Bladder microvascular endothelial cell (primary cell): Measurements from ENCODE around the gene SCAF8. TPM values are rescaled to one million over a fixed set of nuclear protein-coding genes. Genes with fewer than 3 reads are reported as not detected.

Experiments
- total RNA-seq: library from RNA; depleted of rRNA; stranded (reverse); fragments of >200 nt; gene quantifications from 2 replicates; pipeline ENCODE4 v1.2.3, GENCODE V29; 2014

Gene SCAF8, protein sequence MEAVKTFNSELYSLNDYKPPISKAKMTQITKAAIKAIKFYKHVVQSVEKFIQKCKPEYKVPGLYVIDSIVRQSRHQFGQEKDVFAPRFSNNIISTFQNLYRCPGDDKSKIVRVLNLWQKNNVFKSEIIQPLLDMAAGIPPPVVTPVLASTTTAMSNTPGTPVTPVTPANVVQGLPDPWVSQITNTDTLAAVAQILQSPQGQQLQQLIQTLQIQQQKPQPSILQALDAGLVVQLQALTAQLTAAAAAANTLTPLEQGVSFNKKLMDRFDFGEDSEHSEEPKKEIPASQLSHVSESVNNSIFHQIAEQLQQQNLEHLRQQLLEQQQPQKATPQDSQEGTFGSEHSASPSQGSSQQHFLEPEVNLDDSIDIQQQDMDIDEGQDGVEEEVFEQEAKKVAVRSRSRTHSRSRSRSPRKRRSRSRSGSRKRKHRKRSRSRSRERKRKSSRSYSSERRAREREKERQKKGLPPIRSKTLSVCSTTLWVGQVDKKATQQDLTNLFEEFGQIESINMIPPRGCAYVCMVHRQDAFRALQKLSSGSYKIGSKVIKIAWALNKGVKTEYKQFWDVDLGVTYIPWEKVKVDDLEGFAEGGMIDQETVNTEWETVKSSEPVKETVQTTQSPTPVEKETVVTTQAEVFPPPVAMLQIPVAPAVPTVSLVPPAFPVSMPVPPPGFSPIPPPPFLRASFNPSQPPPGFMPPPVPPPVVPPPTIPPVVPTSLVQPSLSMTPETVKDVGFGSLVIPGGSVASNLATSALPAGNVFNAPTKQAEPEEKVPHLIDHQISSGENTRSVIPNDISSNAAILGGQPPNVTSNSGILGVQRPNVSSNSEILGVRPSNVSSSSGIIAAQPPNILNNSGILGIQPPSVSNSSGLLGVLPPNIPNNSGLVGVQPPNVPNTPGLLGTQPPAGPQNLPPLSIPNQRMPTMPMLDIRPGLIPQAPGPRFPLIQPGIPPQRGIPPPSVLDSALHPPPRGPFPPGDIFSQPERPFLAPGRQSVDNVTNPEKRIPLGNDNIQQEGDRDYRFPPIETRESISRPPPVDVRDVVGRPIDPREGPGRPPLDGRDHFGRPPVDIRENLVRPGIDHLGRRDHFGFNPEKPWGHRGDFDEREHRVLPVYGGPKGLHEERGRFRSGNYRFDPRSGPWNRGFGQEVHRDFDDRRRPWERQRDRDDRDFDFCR (N-terminal part only)
- 13.3 and 31.3 TPM in 2 replicates for total RNA-seq

GRCh38 chr6:154733183-154733625 is at the start of gene SCAF8:
TSS of gene SCAF8 (plus strand) at chr6:154733416. CDS start at chr6:154733901, 485 bp downstream.

Other genes with a start within 250 kb of the SCAF8 start
- gene CNKSR3, start 222.7 kb upstream of the SCAF8 start, total RNA-seq = 4.2 and 22.3 TPM in 2 replicates